Dedifferentiated amniotic fluid mesenchymal stem cell (primary cell): ENCODE measurements around the gene HGS.
"Not testable (repeated sequence)": the region's sequence is repeated elsewhere in the genome, so short reads cannot be mapped to it uniquely, and the experiment has no call there.

ENCODE experiments used
- DNase-seq: peaks from one replicate; pipeline ENCODE4 v3.0.0-alpha.2; 2016; ENCODE audit errors: extremely low spot score

Gene HGS

GRCh38 chr17:81656118-81656743 lies 27.6 kb upstream of the HGS start, which contains the start of gene PDE6G:
PDE6G (minus strand) TSS chr17:81656542; CDS start chr17:81653305, 3,237 bp downstream.
- no peak for DNase-seq

- no peak for DNase-seq
These were observed 27.0 kb upstream of the HGS start for GRCh38 chr17:81656835-81657234.

GRCh38 chr17:81659038-81659437 lies 24.8 kb upstream of the HGS start:
- DNase-seq = no peak

GRCh38 chr17:81660441-81660840 lies 23.4 kb upstream of the HGS start:
- no peak for DNase-seq

- DNase-seq = no peak
These were observed 21.8 kb upstream of the HGS start for GRCh38 chr17:81662002-81662401.

GRCh38 chr17:81664051-81664470 lies 19.8 kb upstream of the HGS start:
- DNase-seq = no peak

- DNase-seq = no peak
These were observed 18.4 kb upstream of the HGS start for GRCh38 chr17:81665205-81666091.

GRCh38 chr17:81666092-81666341 lies 17.8 kb upstream of the HGS start:
- no peak for DNase-seq

- peak; percentile 97 for DNase-seq
These were observed 17.2 kb upstream of the HGS start, which contains the start of the genes CCDC137 and OXLD1 for GRCh38 chr17:81666342-81667191. CCDC137 (plus strand) TSS chr17:81666737; CDS start chr17:81666767, 30 bp downstream. OXLD1 (minus strand) TSS chr17:81666605; CDS start chr17:81666577, 28 bp downstream.

GRCh38 chr17:81667754-81668153 lies 16.1 kb upstream of the HGS start:
- no peak for DNase-seq

GRCh38 chr17:81672504-81672903 lies 11.3 kb upstream of the HGS start:
- DNase-seq = no peak

GRCh38 chr17:81672954-81673353 lies 10.9 kb upstream of the HGS start:
- DNase-seq = no peak

- DNase-seq = no peak
These were observed 10.1 kb upstream of the HGS start for GRCh38 chr17:81673561-81674258.

- DNase-seq = not testable (repeated sequence)
These were observed 8.1 kb upstream of the HGS start for GRCh38 chr17:81675515-81676221.

GRCh38 chr17:81676906-81677305 lies 6.9 kb upstream of the HGS start:
- no peak for DNase-seq

GRCh38 chr17:81680150-81680549 lies 3.7 kb upstream of the HGS start:
- no peak for DNase-seq

GRCh38 chr17:81681672-81682071 lies 2.1 kb upstream of the HGS start:
- no peak for DNase-seq

- no peak for DNase-seq
These were observed 1.1 kb upstream of the HGS start for GRCh38 chr17:81682565-81683207.

GRCh38 chr17:81683208-81683583 lies 615 bp upstream of the HGS start:
- DNase-seq = no peak

GRCh38 chr17:81684442-81684911 lies 666 bp downstream of the HGS start:
- DNase-seq = no peak
